HEK293 (cell line): ENCODE results near the gene MYBPC3.

Source experiments
- TCF7L2 ChIP-seq: IDR thresholded peaks from 2 replicates; pipeline ENCODE4 v1.6.1; 2011; ENCODE audit warnings: low read depth, mild to moderate bottlenecking, inconsistent platforms, low read length, moderate library complexity, borderline replicate concordance
- YY1 ChIP-seq: fragments of 450-650 bp; formaldehyde crosslinking; IDR thresholded peaks from 2 replicates; pipeline ENCODE4 v1.5.1; 2018; ENCODE audit warnings: missing biosample characterization, missing genetic modification characterization
- ZBTB8A ChIP-seq: fragments of 450-650 bp; formaldehyde crosslinking; IDR thresholded peaks from 2 replicates; pipeline ENCODE4 v1.5.1; 2016; ENCODE audit warnings: missing biosample characterization, missing genetic modification characterization
- ZNF274 ChIP-seq, 2 experiments: fragments of 200-500 bp in 1 of 2; fragments of 450-650 bp in 1 of 2; sonication (Bioruptor generic) in 1 of 2; formaldehyde crosslinking in 1 of 2; IDR thresholded peaks; 2 replicates each; pipeline versions ENCODE4 v1.5.1 to v1.6.1; 2014 to 2016; ENCODE audit warnings: borderline replicate concordance in 1 of 2, inconsistent platforms in 1 of 2, low read length in 1 of 2, missing biosample characterization in 1 of 2, missing genetic modification characterization in 1 of 2
- TF ChIP-seq, protein P1 (sequence below): fragments of 450-650 bp; formaldehyde crosslinking; IDR thresholded peaks from 2 replicates; pipeline ENCODE4 v1.5.1; 2016; ENCODE audit warnings: missing biosample characterization, missing genetic modification characterization
- TF ChIP-seq, protein P2 (sequence below): fragments of 450-650 bp; formaldehyde crosslinking; IDR thresholded peaks from 2 replicates; pipeline ENCODE4 v1.5.1; 2016; ENCODE audit warnings: missing biosample characterization, missing genetic modification characterization
- TF ChIP-seq, protein P3 (sequence below): fragments of 450-650 bp; formaldehyde crosslinking; IDR thresholded peaks from 2 replicates; pipeline ENCODE4 v1.5.1; 2017; ENCODE audit warnings: missing biosample characterization, mild to moderate bottlenecking, missing genetic modification characterization, moderate library complexity

DNA sequence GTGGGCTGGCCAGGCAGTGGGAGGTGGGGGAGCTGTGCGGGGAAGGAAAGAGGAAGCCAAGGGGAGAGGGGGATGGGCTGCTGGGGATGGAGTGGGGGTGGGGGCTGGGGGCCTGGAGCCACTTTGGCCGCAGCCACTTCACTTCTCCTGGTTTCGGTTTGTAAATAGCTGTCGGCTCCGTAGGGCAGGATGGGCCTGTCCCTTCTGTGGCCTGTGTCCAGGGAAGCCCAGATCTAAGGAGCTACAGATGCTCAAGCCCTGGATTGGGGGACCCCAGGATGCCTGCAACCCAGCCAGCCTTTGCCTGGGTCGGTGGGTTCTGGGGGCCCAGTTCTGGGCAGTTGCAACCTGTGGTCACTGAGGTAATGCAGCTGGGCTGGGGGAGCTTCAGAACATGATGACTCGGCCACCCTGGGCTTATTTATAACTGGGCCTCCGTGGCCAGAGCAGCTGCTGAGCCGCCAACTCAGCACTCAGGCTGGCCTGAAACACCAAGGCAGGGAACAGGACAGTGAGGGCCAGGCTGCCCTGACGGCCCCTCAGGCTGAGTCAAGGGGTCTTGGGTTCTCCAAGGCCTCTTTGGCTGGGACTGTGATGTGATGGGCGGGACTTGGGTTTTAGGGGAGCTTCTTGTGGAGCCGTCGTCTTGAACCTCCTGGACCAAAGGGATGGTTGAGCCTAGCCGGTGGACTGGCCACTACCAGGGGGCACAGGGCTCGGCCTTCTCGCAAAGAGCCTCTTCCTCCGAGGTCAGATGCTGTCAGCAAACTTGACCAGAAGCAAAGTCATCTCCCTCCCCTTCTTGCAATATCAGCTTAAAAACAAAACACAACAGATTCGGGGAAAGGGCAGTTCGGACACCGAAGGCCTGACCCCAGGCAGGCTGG is 40.9 kb upstream of the MYBPC3 start:
- TF ChIP-seq, protein P1, sequence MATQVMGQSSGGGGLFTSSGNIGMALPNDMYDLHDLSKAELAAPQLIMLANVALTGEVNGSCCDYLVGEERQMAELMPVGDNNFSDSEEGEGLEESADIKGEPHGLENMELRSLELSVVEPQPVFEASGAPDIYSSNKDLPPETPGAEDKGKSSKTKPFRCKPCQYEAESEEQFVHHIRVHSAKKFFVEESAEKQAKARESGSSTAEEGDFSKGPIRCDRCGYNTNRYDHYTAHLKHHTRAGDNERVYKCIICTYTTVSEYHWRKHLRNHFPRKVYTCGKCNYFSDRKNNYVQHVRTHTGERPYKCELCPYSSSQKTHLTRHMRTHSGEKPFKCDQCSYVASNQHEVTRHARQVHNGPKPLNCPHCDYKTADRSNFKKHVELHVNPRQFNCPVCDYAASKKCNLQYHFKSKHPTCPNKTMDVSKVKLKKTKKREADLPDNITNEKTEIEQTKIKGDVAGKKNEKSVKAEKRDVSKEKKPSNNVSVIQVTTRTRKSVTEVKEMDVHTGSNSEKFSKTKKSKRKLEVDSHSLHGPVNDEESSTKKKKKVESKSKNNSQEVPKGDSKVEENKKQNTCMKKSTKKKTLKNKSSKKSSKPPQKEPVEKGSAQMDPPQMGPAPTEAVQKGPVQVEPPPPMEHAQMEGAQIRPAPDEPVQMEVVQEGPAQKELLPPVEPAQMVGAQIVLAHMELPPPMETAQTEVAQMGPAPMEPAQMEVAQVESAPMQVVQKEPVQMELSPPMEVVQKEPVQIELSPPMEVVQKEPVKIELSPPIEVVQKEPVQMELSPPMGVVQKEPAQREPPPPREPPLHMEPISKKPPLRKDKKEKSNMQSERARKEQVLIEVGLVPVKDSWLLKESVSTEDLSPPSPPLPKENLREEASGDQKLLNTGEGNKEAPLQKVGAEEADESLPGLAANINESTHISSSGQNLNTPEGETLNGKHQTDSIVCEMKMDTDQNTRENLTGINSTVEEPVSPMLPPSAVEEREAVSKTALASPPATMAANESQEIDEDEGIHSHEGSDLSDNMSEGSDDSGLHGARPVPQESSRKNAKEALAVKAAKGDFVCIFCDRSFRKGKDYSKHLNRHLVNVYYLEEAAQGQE = no peak
- TF ChIP-seq, protein P2, sequence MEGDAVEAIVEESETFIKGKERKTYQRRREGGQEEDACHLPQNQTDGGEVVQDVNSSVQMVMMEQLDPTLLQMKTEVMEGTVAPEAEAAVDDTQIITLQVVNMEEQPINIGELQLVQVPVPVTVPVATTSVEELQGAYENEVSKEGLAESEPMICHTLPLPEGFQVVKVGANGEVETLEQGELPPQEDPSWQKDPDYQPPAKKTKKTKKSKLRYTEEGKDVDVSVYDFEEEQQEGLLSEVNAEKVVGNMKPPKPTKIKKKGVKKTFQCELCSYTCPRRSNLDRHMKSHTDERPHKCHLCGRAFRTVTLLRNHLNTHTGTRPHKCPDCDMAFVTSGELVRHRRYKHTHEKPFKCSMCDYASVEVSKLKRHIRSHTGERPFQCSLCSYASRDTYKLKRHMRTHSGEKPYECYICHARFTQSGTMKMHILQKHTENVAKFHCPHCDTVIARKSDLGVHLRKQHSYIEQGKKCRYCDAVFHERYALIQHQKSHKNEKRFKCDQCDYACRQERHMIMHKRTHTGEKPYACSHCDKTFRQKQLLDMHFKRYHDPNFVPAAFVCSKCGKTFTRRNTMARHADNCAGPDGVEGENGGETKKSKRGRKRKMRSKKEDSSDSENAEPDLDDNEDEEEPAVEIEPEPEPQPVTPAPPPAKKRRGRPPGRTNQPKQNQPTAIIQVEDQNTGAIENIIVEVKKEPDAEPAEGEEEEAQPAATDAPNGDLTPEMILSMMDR (tag by site-specific recombination) = no peak
- no peak for TF ChIP-seq ZBTB8A
- TF ChIP-seq, protein P3, sequence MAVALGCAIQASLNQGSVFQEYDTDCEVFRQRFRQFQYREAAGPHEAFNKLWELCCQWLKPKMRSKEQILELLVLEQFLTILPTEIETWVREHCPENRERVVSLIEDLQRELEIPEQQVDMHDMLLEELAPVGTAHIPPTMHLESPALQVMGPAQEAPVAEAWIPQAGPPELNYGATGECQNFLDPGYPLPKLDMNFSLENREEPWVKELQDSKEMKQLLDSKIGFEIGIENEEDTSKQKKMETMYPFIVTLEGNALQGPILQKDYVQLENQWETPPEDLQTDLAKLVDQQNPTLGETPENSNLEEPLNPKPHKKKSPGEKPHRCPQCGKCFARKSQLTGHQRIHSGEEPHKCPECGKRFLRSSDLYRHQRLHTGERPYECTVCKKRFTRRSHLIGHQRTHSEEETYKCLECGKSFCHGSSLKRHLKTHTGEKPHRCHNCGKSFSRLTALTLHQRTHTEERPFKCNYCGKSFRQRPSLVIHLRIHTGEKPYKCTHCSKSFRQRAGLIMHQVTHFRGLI = no peak
- no peak for TF ChIP-seq TCF7L2
- no peak for TF ChIP-seq YY1 (tag by site-specific recombination)
- no peak for TF ChIP-seq ZNF274 (IDR thresholded peaks at IDR 0.05; ENCODE audit: low read length)
- TF ChIP-seq ZNF274 (tag by site-specific recombination; IDR thresholded peaks at IDR 0.05; ENCODE audit: borderline replicate concordance) = no peak
